GM18870 (cell line): ENCODE results near the gene MTX1.

ENCODE experiments used
- ATAC-seq: cut with Tn5 transposase; IDR thresholded peaks from one replicate; pipeline ENCODE4 v1.9.1; 2021; ENCODE audit warnings: moderate library complexity; ENCODE audit not compliant: unreplicated experiment

Gene MTX1

GRCh38 chr1:155255243-155256007 is 46.9 kb downstream of the MTX1 start, which contains the start of gene ENTREP3:
Gene ENTREP3 (minus strand): TSS chr1:155255483. CDS start chr1:155254877, 606 bp downstream.
- ATAC-seq, result no peak

DNA sequence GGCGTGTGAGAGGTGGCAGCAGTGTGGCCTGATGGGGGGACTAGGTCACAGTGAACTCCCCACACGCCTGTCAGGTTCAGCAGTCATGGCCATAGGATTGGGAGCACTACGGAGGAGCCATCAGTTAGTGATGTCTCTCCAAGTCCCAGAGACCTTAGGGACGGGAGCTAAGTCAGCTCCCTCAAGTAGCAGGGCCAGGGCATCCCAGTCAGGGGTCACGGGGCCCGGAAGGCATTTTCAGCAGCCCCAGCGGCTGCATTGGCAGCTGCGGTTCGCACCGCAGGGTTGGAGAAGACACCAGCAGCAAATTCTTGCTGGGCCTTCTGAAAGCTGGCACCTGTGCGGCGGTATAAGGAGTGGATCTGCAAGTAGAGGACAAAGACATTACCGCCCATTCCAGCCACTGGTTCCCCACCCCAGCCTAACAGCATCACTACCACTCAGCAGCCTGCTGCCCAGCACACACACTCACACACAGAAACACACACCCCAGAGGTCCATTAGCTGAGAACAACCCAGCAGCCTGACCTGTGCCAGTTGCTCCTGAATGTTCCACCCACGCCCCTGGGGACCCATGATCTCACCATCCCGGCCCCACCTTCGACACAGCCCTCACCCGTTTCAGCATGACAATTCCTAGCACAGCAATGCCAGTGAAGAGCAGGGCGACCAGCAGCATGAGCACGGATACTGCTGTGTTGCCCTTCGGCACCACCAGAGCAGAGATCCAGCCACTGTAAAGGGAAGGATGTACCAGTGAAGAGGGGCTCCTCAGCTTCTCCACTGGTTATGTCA is 47.8 kb downstream of the MTX1 start:
- ATAC-seq, result no peak

DNA sequence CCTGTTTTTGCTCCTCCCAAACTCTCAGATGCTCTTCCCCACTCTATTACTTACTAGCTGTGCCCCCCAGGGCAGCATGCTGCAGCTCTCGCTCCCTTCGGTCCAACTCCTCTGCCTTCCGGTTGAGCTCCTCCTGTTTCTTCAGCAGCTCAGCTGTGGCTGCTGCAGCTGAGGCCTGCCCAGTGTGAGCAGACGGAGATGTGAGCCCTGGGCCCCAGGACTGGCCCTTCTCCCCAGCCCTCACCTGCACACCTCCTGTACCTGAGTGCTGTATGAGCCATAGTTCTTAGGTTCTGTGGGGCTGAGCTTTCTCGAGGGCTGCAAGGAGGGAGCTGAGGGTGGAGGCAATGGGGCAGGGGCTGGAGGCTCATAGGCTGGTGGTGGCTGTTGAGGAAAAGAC is 51.8 kb downstream of the MTX1 start:
- no peak for ATAC-seq

- ATAC-seq, result no peak
Measured at GRCh38 chr1:155261493-155261851, 53.0 kb downstream of the MTX1 start.

DNA sequence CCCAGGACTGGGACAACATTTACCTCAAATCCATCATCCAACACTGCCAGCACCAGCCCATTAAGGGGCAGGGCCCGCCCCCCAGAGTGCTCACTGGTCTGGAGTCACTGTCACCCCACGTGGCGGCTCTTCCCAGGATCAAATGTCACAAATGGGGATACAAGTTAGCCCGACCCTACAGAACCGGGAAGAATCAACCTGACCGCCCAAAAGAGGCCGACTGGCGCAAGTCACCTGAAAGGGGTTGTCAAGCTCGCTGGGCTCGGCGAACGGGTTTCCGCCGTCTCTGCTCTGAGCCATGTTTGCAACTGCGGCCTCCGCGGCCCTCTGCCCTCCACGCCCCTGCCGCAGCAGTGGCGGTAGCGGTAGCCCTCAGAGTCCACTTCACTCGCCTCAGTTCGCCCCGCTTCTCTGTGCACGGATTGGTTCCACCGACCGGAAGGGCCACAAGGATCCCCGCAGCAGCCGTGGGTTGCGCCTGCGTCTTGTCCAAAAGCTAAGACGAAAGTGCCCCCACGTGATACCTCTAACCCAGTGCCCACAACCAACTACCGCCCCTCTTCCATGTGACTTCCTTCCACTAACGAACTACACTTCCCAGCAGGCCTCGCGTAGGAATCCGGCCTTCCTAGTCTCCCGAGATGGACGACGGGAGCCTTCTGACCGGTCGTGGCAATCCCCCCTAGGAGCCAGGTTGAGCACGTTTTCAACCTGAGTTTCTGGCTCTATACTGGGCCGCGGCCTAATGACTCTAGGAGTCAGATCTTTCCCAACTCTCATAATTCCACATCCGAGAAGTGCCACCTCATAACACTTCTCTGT is 53.6 kb downstream of the MTX1 start, which contains the start of gene SCAMP3:
SCAMP3 (minus strand) TSS at position 509 of the 822 bp plus-strand sequence; CDS start at position 300, 209 bp downstream.
- ATAC-seq, result peak; percentile 86

- ATAC-seq, result no peak
Measured at GRCh38 chr1:155263067-155263466, 54.6 kb downstream of the MTX1 start.
